T-helper 1 cell (primary cell): Measurements from ENCODE around the gene NR5A1.

Experiments
- DNase-seq, 5 donors: peaks; one replicate each; pipeline ENCODE4 v3.0.0-alpha.2; 2012 to 2020

Gene NR5A1

DNA sequence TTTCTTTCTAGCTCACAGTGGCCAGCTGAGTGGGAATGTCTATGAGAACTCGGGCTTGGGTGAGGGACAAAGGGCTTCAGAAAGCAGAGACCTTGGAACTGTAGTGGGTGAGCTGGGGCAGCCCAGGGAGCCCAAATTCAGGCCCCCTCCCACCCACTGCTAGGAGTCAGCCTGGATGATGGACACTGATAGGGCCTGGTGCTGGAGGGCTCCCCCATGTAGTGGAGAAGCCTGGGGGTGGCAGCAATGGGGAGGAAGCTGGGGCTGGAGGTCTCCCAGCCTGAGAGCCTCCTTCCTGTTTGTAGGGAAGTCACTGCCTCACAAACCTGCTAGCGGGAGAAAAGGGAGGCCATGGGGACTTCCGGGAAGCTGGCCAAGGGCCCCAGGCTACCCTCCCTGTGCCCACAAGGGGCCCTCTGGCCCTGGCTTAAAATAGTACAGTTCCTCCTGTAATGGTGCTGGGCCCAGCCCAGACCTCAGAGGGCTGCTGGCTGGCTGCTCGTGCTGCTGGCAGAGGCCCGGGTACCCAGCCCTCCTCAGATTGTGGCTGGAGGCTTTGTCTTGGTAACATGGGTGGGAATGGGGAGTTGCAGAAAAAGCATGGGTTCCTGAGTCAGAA is 6.3 kb upstream of the NR5A1 start:
- no peak for DNase-seq

DNA sequence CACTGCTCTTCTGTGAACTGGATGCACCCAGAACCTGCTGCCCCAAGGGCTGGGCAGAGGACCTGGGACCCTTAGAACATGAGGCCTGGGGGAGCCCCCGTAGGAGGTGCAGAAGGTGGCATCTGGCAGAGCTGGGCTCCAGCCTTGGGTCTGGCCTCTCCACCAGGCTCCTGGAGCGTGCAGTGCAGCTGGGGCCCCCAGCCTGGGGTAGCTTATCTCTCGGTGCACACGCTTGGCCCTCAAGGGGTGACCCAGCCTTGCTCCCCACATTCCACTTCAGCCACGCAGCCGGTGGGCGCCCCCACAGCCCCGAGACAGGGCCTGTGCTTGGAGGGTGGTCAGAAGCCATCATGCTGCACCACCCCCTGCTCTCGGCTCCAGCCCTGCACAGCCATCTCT is 5.6 kb upstream of the NR5A1 start:
- no peak for DNase-seq

DNA sequence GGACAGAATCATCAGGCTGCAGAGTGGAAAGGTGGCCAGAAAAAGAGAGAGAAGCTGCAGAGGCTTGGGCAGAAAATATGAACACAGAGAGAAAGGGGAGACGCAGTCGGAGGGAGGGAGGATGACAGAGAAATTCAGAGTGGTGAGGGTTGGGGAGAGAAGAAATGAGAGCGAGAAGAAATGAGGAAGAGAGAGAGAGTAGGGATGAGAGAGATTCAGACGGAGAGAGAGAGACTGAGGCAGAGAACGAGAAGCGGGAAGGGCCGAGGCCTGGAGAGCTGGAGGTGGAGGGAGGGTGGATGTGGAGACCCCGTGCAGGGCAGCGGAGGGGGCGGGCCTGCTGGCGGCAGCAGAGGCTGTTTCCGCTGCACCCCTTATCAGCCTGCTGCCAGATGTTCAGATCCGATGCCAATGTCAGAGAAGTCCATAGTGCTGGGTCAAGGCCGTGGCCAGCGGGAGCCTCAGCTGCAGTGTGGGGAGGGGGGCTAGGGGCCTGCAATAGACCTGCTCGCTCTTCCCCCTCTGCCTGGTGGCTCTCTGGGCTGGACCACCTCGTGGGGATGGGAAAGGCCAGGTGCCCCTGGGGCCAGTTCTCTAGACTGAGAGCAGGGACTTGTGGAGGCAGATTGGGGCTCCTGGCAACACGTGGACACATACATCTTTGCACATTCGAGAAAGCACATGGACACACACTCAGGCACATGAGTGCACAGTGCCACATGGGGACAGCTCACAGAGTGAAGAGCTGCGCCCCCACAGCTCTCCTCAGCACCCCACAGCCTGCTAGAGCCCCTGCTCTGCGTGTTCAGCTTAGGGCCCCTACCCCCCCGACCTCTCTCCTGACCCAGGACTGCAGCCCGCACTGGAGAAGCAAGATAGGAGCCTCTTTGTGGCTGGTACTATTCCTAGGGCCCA is 4.9 kb upstream of the NR5A1 start:
- no peak for DNase-seq

DNA sequence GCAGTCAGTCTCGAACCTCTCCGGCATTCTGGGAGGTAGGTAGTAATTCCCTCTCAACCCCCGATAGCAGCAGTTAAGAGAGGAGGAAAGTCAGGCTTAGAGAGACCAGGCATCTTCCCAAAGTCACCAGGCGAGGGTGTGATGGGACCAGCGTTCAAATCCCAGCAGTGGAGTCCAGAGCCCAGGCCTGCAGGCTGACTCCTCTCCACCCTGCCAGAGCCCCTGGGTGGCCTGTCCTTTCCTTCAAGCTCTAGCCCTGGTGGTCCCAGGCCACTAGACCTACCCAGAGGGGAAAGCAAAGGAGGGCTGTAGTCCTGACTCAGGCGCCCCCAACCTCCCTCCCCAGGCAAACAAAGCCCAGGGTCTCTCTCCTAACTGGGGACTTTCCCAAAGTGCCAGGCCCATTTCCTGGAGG is 4.2 kb upstream of the NR5A1 start:
- DNase-seq: no peak

DNA sequence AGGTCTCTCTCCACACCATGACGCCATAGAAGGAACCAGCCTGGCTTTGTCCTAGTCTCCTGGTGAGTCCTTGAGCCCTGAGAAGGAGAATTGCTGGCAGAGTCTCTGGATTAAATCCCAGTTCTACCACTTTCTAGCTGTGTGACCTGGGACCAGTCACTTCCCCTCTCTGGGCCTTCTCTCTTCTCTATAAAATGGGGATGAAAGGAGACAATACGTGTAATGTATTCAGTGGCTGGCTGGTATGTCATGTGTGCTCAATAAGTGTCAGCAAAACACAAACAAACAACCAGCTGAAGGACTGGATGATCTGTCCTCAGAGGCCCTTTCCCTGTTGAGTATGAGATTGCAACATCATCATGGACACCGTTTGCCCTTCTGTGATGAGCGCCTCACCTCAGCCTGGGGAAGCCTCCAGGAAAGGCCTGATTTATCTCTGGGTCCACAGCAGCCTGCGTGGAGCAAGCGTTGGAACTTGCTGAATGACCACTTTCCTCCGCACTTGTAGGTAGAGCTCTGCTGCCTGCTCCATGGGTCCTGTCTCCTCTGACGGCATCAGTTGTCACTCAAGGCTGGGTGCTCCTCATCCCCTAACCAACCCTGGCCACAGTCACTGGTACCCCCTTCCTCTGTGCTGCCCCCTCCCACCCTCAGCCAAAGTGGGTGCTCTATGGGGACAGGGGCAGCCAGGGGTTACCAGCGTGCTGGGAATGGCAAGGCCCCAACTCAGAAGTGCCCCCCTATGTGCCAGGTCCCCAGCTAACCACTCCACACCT is 3.6 kb upstream of the NR5A1 start:
- no peak for DNase-seq

DNA sequence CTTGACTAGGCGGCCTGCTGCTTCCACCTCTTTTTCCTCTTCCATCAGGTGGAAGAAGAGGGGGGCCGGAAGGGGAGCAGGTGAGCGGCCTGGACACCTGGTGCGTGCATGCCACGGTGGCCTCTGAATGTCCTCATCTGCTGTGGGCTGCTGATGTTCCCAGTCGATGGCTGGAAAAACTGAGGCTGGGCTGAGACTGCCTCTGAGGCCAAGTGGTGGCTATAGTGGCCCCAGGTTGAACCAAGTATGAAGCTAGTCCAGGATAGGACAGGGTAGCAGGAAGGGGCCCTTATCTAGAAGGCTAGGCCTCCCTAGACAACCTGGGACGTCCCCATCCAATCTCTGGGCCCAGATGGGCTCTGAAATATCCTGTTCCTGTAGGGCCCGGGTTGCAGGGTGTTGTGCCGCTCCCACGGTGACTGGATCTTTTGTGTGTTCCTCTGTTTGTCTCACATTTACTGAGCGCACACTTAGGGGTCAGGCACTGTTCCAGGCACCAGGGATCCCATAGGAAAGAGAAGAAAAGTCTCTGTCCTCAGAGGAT is 753 bp upstream of the NR5A1 start:
- no peak for DNase-seq

DNA sequence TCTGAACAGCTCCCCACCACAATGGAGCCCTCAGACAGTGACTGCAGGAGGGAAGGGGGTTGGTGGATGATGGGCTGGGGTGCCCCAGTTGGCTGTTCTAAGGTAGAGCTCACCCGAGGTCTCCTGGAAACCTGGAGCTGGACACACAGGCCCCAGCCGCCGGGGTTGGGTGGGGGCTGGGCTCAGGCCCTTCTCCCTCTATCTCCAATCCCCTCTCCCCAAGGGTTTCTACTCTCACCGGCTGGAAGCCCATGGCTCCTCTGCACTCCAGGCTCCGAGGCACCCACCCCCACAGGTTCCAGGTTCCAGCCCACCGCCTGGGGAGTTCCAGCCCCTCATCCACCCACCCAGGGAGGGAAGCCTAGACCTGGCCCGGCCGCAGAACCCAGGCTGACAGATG is 766 bp downstream of the NR5A1 start:
- DNase-seq: no peak

DNA sequence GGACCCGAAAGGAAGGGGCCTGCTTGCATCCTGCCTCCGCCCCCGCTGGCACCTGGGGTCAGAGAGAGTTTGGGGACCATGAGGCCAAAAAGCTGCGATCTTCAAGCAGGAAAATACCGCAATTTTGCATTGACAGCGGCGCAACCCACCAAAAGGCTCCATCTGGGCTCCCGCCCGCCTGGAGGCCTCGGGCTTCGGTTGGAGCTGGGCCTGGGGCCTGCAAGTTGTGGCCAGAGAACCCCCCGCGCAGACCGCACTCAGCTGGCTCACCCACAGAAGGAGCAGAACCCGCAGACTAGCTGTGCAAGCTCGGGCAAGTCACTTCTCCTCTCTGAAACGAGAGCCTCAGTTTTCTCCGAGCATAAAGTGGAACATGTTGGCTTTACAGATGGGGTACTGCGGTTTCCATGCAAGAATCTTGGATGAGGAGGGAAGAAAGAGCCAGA is 1.3 kb downstream of the NR5A1 start:
- DNase-seq: no peak

DNA sequence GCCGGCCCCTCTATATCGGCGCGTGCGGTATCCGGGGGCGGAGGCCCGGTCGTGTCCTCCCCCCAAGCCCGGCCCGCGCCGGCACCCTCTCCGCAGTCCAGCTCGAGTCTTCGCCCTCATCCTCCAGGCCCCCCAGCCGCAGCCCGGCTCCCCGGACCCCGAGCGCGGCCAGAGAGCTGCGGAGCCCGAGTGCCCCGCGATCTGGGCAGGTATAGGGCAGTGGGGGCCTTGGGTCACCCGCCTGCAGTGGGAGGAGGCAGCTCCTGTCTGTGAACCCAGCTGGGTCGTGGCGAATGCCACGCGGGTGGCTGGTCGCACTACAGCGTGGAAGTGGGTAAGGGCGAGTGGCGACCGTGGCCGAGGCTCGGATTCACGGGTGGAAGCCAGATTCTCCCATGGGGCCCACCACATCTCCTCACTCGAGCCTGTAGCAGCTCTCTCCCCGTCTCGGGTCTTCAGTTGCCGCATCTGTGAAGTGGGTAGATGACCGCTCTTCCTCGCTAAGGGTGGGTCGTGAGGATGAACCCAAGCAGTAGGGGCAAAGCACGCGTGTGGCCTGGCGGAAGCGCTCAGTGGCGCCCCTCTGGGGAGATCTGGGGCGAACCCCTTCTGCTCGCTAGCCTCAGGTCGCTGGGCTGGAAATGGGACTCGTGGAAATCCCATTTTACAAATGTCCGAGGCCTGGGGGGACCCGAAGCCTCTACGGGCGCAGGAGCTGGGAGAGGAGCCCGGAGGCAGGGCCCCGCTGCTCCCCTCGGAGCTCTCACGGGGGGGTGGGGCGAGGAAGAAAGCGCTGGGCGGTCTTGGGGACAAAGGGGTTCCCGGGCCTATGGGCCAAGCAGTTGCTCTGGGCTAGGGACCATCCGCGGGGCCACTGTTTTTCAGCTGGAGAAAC is 1.9 kb downstream of the NR5A1 start:
- DNase-seq: no peak

DNA sequence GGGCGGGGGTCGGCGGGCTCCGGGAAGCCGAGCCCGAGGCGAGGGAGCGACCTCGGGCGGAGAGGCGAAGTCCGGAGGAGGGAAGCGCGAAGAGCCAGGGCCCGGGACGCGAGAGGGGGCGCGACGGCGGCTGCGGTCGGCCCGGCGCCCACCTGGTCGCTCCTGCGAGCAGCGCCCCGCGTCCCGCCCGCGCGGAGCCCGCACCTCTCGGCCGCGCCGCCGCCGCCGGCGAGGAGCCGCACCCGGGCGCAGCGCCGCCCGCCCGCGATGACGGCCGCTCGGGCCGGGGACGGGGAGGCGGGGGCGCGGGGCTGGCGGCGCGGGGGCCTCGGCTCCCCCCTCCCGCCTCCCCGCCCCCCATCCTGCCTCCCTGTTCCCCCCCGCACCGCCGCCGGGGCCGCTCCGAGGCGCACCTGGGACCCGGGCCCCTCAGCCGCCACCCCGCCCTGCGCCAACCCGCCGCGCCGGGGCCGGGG is 2.6 kb downstream of the NR5A1 start:
- DNase-seq: no peak

DNA sequence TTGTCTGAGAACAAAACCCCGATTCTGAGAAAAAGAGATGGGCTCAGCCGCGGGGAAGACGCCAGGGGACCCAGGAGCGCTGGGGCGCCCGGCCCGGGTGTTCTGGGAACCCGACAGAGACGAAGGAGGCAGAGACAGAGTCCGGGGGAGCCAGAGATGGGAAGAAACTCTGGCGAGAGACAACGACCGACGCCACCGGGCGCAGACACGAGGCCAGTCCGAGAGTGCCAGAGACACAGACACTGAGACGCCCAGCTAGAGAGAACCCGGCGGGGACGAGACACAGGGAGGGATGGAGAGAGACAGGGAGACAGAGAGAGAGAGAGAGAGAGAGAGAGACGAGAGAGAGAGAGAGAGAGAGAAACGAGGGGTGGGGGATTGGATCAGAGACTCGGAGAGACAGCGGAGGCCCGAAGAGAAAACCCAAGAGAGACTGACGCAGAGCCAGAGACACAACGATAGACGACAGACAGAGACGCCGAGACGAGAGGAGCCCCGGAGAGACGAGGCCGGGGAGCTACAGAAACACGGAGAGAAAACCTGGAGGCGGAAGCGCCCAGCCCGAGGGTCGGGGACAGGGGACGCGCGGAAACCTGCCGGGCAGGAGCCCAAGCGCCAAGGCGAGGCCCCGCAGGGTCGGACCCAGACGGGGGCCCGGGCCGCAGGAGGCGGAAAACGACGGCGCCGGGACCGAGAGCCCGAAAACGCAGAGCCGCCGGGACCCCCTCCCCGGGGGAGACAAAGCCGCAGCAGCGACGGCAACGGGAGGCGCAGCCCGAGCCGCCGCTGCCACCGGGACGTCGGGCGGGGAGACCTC is 3.3 kb downstream of the NR5A1 start:
- DNase-seq: no peak

DNA sequence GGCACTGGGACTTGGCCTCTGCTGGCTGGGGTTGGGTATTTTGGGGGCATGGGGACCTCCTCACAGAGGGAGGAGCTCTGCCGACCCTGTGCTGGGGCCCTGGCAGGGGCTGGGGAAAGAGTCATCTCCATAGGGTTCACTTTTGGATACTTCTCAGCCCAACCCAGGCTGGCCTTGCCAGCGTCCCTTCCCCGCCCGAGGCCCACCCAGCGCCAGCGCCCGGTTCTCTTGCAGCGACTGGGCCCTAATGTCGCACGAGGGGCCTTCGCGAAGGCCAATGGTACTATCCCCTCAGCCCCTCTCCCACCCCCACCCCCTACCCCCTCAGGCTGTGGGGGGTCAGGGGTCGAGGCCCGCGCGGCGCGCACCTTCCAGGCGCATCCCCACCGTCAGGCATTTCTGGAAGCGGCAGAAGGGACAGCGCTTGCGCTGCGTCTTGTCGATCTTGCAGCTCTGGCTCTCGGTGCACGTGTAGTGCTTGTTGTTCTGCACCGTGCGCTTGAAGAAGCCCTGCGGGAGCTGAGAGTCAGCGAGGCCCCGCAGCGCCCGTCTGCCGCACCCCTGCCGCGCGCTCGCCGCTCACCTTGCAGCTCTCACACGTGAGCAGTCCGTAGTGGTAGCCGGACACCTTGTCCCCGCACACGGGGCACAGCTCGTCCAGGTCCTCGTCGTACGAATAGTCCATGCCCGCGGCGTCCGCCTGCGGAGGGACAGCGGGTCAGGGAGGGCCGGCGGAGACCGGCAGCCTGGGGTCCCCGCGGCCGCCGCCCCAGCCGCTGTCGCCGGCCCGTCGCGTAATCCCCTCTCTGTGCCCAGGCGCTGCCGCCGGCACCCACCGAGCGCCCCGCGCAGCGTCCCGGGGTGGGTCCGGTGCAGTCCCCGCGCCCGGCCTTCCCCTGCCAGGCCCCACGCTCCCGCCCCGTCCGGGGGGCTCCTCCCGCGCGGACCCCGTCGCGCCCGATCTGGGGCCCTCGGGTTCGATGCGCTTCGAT is 4.2 kb downstream of the NR5A1 start:
- no peak for DNase-seq

DNA sequence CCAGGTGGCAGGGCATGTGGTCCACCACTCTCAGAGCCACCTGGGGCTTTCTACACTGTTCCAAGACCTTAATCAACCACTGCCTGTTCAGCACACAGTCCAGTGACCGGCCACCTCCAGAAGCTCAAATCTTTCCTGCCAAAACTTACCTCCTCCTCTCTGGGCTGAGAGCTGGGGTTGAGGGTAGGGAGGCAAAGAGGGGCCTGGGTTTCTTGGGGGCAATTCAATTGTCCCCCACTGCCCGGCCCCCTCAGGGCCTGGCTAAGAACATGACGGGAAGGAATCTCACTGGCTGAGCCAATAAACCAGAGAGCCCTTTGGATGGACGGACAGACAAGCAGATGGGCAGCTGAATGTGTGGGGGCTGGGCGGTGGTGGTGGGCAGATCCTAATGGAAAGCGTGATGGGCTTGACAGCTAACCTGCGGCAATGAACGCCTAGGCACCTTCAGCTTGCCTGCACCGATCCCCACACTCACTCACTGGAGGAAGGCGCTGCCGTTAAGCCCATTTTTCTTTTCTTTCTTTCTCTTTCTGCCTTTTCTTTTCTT is 5.4 kb downstream of the NR5A1 start:
- DNase-seq: no peak

DNA sequence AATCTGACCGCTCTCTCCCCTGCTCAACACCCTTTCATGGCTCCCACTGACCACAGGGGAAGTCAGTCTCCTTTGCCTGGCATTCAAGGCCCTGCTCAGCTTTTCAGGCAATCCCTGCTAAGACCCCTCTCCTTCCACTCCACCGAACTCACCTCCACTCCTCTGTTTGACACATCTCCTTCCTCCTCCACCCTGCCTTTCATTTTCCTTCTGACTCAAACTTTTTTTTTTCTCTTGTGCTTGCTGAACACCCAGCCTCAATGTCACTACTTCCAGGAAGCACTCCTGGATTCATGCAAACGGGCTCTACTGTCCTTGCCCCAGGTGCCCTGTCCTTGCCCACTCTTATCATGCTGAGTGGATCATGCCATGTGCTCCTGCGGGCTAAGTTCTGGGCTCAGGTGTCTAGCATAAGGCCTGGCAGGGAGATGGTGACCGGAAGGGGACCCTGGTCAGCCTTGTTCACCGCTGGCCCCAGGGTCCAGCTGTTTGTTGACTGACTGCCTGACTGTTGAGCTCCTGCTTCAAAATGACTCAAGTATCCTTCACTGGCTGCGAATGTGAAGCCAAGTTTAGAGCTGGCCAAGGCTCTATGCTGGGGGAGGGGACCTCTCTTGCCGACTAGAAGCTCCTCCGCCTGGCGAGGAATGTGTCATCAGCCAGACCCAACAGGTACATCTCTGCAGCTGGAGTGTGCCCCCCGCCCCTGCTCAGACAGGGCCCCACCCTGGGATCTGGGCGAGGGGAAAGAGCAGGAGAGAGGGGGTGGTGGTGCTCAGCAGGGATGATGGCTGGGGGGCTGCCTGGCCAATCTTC is 6.2 kb downstream of the NR5A1 start:
- DNase-seq: no peak

DNA sequence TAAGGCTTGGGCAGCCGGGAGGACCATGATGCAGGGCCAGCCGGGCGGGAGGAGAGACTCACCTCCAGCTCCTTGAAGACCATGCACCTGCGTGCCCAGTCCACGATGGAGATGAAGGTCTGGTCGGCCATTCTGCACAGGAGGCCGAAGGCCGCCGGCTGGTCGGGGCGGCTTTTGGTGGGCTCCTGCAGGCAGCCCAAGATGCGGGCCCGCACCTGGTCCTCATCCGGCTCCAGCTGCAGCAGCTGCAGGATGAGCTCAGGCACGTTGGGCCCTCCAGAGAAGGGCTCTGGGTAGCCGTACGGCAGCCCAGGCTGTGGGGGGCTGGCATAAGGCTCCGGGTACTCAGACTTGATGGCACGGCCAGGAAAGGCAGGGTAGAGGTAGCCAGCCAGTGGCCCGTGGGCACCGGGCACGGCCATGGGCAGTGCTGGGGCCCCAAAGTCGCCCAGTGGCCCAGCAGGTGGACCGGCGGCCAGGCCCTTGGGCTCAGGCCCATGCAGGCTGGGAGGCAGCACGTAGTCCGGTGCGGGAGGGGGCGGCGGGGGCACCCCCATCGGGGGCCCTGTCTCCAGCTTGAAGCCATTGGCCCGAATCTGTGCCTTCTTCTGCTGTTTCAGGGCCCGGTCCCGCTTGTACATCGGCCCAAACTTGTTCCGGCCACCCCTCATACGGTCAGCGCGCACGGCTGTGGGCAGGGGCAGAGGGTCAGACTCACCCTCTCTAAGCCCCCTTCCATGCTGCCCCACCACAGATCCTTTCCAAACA is 7.0 kb downstream of the NR5A1 start:
- no peak for DNase-seq

DNA sequence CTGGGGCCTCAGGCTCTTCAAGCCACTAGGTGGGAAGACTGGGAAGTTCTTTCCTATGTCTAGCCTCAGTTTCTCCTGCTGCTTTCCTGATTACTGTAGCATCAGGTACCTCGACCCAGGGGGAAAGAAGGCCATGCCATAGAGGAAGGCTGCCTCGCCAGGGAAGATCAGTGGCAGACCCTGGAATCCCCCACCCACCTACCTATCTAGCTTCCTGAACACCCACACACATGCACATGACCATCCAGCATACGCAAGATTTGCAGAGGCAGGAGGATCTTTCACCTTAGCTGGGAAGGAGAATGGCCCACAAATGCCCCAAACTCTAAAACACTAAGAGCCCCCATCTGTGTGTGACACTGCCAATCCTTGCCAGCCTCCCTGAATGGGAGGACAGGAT is 8.0 kb downstream of the NR5A1 start:
- no peak for DNase-seq

DNA sequence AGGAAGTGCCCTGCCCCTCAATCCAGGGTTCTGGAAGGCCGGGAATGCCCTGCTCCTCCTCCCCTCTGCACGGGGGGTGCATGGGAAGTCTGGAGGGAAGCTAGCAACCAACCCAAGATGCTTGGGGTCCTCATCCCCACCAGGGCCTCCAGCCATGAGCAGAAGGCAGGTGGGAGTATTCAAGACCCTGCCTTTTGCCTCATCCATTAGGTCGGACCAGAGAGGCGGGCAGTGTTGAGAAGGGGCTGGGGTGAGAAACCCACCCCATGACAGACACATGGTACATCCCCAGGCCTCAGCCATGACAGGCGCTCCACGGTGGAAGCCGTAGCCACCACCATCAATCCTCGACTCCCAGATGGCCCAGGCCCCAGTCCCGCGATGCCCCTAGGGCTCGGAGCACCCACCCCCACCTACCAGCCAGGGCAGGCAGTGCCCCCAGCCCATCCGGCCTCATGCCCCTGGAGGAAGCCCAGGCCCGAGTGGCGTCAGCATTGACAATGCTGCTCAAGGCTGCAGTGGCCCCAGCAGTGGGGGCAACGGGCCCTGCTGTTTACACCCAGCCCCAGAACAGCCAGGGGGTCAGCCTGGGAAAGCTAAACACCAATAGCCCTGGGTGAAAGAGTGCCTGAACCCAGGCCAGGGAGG is 8.6 kb downstream of the NR5A1 start:
- no peak for DNase-seq
